T47D (cell line): ENCODE measurements around the gene TUBGCP6.

Experiments
- DNase-seq, 2 experiments: peaks; one replicate each; pipeline versions ENCODE4 v3.0.0 to v3.0.0-alpha.2; 2011 to 2012; ENCODE audit warnings: low read depth in 1 of 2, low spot score in 1 of 2
- JUND ChIP-seq: IDR thresholded peaks from 2 replicates; pipeline ENCODE4 v1.6.1; 2012; ENCODE audit warnings: low read depth
- in situ Hi-C: cut with HindIII; loops from 2 replicates; pipeline ENCODE4 v1.10.0; 2016; ENCODE audit warnings: low sequenced_read_pairs, low pct_unique_long_range_greater_than_20kb

The TUBGCP6 gene

DNA sequence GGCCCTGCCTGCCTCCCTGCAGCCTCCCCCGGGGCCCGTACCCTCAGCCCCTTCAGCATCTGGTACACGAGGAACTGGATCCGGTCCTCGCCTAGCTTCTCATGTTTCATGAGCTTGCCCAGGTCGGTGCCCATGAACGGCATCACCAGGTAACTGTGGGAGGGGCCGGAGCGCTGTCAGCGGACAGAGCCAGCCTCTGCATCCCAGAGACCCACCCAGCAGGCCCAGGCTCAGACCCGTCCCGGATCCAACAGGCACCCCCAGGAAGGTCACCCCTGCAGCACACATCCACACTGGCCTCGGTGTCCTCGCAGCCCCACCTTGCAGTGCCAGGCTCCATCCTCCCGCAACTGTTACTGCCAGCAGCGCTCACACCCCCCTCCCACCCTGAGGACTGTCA lies 12.2 kb upstream of the TUBGCP6 start:
- no peak for TF ChIP-seq JUND
- in situ Hi-C loops = no loop called here
- DNase-seq = no peak

DNA sequence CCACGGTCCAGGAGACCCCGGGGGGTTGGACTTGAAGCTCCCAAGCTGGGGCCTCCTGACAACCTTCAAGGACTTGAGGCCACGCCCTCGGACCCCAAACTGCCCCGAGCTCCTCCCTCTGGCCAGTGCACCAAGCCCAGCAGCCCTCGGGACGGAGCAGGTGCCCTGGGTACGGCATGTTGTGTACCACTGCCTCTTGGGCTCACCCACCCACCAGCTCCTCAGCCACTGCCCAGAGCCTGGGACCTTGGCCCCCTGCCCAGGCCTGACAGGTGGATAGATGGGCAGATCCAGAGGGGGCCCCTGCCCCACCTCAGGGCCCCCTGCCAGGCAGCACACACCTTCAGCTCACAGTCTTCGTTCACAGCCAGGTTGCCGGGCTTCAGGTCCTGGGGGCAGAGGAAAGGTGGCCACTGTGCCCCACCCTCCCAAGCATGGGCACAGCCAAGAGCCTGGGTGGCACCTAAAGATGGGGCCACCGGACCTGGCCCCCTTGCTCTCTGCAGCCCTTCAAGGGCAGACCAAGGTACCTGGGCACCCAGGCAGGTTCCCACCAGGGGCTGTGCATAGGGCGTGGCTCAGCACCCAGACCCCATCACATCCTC lies 11.5 kb upstream of the TUBGCP6 start:
- no peak for DNase-seq
- TF ChIP-seq JUND = no peak
- in situ Hi-C loops = no loop called here

DNA sequence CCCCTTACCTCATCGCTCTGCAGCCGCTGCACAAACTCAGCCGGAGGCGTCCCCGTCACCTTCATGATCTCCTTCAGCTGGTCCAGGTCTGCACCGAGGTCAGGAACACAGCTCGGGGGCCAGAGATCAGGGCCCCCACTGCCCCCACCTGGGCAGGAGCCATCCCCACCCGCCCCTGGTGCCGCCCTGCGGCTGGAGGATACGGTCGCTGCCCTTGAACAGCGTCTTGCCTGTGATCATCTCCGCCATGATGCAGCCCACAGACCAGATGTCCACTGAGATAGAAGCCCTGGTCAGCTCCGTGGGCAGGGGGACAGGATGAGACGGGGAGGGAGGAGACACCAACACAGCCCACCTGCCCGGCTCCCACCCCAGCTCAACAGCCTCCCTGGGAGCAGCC lies 10.8 kb upstream of the TUBGCP6 start:
- TF ChIP-seq JUND = no peak
- in situ Hi-C loops = no loop called here
- DNase-seq = no peak

DNA sequence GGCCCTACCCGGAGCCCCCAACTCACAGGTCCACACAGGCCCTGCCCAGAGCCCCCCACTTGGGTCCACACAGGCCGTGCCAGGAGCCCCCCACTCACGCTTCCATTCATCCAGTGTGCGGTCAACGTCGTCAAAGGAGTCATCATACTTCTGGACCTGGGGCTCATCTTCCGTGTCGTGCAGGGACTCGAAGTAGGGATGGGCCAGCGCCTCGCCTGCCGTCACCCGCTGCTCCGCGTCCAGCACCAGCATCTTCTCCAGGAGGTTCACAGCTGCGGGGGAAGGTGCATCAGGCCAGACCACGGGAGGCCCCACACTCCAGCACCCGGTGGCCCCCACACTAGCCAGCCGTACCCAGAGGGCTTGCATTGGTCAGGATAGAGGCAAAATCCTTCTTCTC lies 10.3 kb upstream of the TUBGCP6 start:
- DNase-seq = no peak
- in situ Hi-C loops = no loop called here
- no peak for TF ChIP-seq JUND

DNA sequence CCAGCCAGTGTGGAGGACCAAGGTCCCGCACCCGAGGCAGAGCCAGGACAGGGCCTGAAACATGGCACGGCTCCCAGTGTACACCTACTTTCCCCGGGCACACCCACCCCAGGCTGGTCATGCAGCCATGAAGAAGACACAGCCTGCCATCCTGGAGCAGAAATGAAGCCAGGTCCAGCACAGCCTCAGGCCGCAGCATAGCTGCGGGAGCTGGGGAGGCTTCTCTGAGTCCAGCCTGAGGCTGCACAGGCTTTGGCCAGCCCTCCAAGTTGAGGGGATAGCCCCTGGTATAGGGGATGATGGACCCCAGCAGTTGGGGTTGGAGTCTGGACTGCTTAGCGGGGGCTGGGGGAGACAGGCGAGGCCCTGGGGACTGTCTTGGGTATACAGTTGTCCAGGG lies 9.1 kb upstream of the TUBGCP6 start:
- in situ Hi-C loops = no loop called here
- no peak for TF ChIP-seq JUND
- no peak for DNase-seq

DNA sequence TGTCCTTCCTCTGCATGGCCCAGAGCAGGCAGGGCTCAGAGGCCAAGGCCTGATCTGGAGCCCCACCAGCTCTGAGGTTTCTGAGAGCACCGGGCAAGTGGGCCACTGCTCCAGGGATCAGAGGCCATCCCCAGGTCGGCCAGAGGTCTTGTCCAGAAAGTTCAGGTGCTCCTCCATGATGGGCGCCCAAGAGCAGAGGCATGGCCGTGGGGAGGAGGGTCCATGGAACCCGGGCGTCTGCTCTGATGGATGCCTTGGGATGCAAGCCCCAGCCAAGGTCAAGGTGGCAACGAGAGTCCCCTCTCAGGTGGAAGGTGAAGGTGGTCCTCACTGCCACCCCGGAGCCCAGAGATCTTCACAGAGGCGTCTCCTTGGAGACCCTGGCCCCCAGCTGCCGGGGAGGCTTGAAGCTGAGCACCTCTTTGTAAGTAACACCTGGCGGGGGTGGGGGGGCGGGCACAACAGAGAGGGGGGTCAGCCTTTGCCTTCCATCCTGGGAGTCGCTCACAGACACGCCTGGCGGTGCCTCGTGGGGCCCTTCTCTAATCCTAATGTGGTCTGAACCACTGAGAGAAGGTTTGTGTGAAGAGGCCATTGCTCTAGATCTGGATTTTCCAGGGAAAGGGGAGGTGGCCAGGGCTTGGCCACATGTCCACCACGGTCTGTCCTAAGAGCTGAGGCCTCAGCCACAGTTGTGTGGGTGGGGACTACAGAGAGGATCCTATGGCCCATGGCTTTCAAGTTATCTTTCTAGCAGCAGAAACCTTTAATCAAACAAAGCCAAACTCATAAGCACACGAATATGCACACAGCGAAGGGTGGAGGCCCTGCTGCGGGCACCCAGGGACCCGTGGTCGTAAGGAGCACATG lies 8.5 kb upstream of the TUBGCP6 start:
- DNase-seq = no peak
- in situ Hi-C loops = no loop called here
- no peak for TF ChIP-seq JUND

DNA sequence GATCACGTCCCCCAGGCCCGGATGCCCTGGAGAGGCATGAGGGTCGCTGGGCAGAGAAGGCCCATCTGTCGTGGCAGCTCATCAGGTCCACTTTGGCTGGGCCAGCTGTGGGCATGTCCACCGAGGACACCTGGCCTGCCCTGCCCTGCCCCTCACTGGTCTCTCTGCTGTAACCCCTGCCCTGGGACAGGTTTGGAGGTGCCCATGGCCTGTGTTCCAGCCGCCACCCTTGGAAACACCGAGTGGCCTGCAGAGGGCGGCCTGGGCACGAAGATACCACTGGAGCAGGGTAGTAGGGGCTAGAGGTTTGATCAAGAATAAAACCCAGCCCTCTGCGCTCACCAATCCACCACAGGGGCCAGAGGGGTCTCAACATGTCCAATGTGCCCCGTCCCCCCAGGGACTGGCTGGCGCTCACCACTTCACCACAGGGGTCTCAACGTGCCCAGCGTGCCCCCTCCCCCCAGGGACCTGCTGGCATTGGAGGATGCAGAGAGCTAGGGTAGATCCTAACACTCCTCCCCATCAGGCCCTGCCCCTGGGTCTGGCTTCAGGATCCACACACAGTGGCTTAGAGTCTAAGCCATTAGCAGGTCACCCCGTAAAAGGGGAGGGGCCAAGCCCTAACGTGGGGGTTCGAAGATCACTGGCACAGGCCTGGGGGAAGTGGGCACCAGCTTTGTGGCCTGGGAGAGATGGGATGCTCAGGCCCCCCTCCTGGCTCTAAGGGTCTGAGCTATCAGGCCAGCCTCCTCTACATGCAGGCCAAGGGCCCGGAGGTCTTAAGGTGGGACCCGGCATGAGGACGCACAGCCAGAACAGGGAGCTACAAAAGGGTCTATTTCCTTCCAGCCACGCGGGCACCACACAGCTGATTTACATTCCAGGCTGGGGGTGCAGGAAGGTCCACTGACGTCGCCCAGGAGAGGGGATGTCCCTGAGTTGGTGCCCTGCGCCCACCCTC lies 7.5 kb upstream of the TUBGCP6 start:
- in situ Hi-C loops = no loop called here
- no peak for TF ChIP-seq JUND
- DNase-seq = peak; percentile 65 to 71

DNA sequence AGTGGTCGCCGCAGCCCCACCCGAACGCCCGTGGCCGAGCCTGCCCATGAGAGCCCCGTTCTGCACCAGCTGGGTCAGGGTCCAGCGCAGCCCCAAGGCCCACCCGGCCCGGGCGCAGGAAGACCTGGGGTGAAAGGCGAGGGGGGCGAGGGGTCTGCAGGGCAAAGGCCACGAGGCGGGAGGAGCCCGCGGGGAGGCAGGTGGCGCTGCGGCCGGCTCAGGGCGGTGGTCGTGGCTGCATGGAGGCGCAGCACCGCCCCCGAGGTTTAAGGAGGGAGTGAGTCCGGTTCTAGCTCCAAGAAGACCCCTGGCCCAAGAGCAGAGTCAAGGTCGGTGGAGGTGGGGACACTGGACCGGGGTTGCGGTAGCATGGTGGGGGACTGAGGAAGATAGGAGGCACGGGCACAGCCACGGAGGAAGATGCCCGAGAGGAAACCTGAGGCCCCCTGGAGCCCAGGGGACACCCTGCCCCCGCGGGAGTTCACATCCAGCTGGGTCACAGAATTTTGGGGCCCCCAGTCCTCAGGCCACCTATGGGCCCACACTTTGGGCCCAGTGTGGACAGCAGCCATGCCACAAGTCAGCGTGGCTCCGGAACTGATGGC lies 6.8 kb upstream of the TUBGCP6 start:
- no peak for DNase-seq
- in situ Hi-C loops = no loop called here
- no peak for TF ChIP-seq JUND

DNA sequence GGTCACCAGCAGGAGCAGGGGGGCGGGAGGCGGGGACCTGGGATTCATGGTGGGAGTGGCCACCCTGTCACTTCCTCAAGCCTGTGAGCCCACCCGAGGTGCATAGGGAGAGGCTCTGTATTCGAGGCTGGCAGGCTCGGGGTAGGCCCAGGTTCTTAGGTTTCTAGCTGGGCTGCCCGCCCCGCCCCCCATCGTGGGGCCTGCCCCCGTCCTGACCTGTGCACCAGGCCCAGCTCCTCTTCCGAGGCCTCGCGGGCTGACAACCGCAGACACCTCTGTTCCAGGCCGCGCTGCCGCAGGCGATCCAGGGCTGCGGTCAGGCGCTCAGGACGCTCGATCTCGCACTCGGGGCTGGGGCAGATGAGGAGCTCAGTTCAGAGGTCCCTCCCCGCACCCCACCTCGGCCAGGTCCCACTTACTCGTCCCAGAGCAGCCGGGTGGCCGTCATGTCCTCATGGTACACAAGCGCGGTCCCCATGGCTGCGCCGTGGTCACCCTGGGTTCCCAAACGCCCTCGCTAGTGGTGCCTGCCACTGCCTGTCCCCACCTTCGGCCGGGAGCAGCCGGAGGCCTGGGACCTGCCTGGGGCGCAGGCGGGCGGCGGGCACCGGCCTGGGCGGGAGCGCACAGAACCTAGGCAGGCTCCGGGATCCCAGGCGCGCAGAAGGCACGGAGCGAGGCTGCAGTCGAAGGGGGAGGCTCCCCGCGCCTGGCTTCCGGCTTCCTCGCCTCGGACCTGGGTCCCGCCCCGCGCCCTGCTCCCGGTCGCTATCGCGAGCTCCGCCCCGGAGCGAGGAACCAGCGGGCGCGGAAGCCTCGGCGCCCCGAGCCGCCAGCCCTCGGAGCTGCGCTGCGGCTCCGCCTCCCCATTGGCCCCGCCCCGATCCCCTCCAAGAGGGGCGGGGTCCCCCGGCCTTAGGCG lies 6.0 kb upstream of the TUBGCP6 start, which contains the start of gene HDAC10:
HDAC10 (minus strand) TSS at position 711 of the 922 bp plus-strand sequence; CDS start at position 478, 233 bp downstream.
- DNase-seq = peak; percentile 58 to 76
- in situ Hi-C loops = no loop called here
- no peak for TF ChIP-seq JUND

DNA sequence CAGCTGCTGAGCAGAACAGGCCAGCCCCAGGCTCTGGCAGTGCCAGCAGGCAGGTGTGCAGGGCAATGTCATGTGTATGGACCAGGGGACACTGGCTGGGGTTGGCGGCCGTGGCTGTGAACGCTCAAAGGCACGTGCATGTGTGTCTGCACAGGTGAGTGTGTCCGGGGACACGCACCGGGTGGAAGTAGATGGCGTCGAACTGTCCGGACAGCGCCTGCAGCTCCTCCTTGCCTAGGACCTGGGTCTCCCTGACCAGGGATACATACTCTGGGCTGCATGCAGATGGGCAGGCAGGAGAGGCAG lies 5.4 kb upstream of the TUBGCP6 start:
- in situ Hi-C loops = no loop called here
- DNase-seq = no peak
- TF ChIP-seq JUND = no peak
